GM23338 (cell line): ENCODE measurements around the gene ERO1B. TPM values are rescaled to one million over a fixed set of nuclear protein-coding genes. Genes with fewer than 3 reads are reported as not detected.

Source experiments
- ATAC-seq: fragments of 200-7000 bp; cut with Tn5 transposase; 3 replicates; pipeline ENCODE4 v1.9.1; 2020
- DNase-seq: peaks from one replicate; pipeline ENCODE4 v3.0.0-alpha.2; 2015; ENCODE audit warnings: low spot score
- H2AFZ ChIP-seq: fragments of 200-600 bp; sonication (generic); 2 replicates; pipeline ENCODE4 v1.8.0; 2016; ENCODE audit warnings: antibody characterized with exemption, mild to moderate bottlenecking, moderate library complexity
- H3F3A ChIP-seq: fragments of 200-600 bp; sonication (generic); replicated peaks from 2 replicates; pipeline ENCODE4 v1.8.0; 2017; ENCODE audit warnings: antibody characterized with exemption, mixed run types, low read depth
- H3K27ac ChIP-seq: fragments of 200-600 bp; sonication (generic); 2 replicates; pipeline ENCODE4 v1.6.1; 2016; ENCODE audit warnings: low read depth
- H3K27me3 ChIP-seq: fragments of 200-600 bp; sonication (generic); 2 replicates; pipeline ENCODE4 v1.8.0; 2016; ENCODE audit warnings: mild to moderate bottlenecking, mixed run types, moderate library complexity; ENCODE audit not compliant: insufficient read depth
- H3K36me3 ChIP-seq: fragments of 200-600 bp; sonication (generic); 2 replicates; pipeline ENCODE4 v1.8.0; 2016; ENCODE audit warnings: mild to moderate bottlenecking; ENCODE audit not compliant: insufficient read depth
- H3K4me1 ChIP-seq: fragments of 200-600 bp; sonication (generic); 2 replicates; pipeline ENCODE4 v1.8.0; 2016; ENCODE audit warnings: mild to moderate bottlenecking, moderate library complexity; ENCODE audit not compliant: insufficient read depth
- H3K4me2 ChIP-seq: fragments of 200-600 bp; sonication (generic); 2 replicates; pipeline ENCODE4 v1.7.1; 2017; ENCODE audit warnings: mixed run types
- H3K4me3 ChIP-seq: fragments of 200-600 bp; sonication (generic); 2 replicates; pipeline ENCODE4 v1.6.1; 2016; ENCODE audit warnings: mixed run types
- H3K79me2 ChIP-seq: fragments of 200-600 bp; sonication (generic); replicated peaks from 2 replicates; pipeline ENCODE4 v1.8.0; 2017; ENCODE audit warnings: mild to moderate bottlenecking; ENCODE audit not compliant: insufficient read depth
- H3K9me2 ChIP-seq: fragments of 200-600 bp; sonication (generic); 2 replicates; pipeline ENCODE4 v1.8.0; 2017; ENCODE audit not compliant: insufficient read depth
- H4K20me1 ChIP-seq: fragments of 200-600 bp; sonication (generic); replicated peaks from 2 replicates; pipeline ENCODE4 v1.8.0; 2017; ENCODE audit warnings: mild to moderate bottlenecking; ENCODE audit not compliant: insufficient read depth
- H3K27ac Mint-ChIP-seq: 2 replicates; pipeline ENCODE4 v1.8.0; 2020; ENCODE audit warnings: inconsistent platforms, mild to moderate bottlenecking, moderate library complexity, mixed read lengths
- H3K27me3 Mint-ChIP-seq: 3 replicates; pipeline ENCODE4 v1.8.0; 2022; ENCODE audit warnings: low read depth, mild to moderate bottlenecking, moderate library complexity, mixed read lengths, inconsistent platforms; ENCODE audit not compliant: insufficient read depth, poor library complexity
- H3K36me3 Mint-ChIP-seq: 3 replicates; pipeline ENCODE4 v1.8.0; 2021; ENCODE audit warnings: low read depth, mild to moderate bottlenecking, inconsistent platforms, moderate library complexity, mixed read lengths
- H3K4me1 Mint-ChIP-seq: 3 replicates; pipeline ENCODE4 v1.8.0; 2020; ENCODE audit warnings: mild to moderate bottlenecking, inconsistent platforms, mixed read lengths
- H3K4me3 Mint-ChIP-seq: 3 replicates; pipeline ENCODE4 v1.8.0; 2021; ENCODE audit warnings: moderate library complexity, mild to moderate bottlenecking, inconsistent platforms, mixed read lengths
- H3K9me3 Mint-ChIP-seq: 3 replicates; pipeline ENCODE4 v1.8.0; 2020; ENCODE audit warnings: moderate library complexity, mild to moderate bottlenecking, inconsistent platforms, mixed read lengths
- CREB1 ChIP-seq: fragments of 250-450 bp; sonication (Bioruptor Pico); IDR thresholded peaks from 2 replicates; pipeline ENCODE4 v1.5.0; 2020; ENCODE audit warnings: low read depth, mild to moderate bottlenecking, moderate library complexity
- CTCF ChIP-seq, 2 experiments: fragments of 200-600 bp in 1 of 2; sonication (generic) in 1 of 2; conservative IDR thresholded peaks; 2 replicates each; pipeline versions ENCODE4 v1.5.1 to v1.6.1; 2016 to 2017; ENCODE audit warnings: antibody characterized with exemption in 2 of 2, low read depth in 2 of 2, mild to moderate bottlenecking in 2 of 2, moderate library complexity in 1 of 2
- ETS1 ChIP-seq: IDR thresholded peaks from 2 replicates; pipeline ENCODE4 v1.6.1; 2016; ENCODE audit warnings: antibody characterized with exemption
- EZH2 ChIP-seq: fragments of 200-600 bp; sonication (generic); IDR thresholded peaks from one replicate; pipeline ENCODE4 v1.8.0; 2017; ENCODE audit warnings: antibody characterized with exemption, mild to moderate bottlenecking, low read depth; ENCODE audit not compliant: unreplicated experiment
- EZH2phosphoT487 ChIP-seq: fragments of 200-600 bp; sonication (generic); IDR thresholded peaks from one replicate; pipeline ENCODE4 v1.8.1; 2018; ENCODE audit warnings: antibody characterized with exemption; ENCODE audit not compliant: unreplicated experiment
- JUNB ChIP-seq: IDR thresholded peaks from one replicate; pipeline ENCODE4 v1.6.1; 2016; ENCODE audit warnings: antibody characterized with exemption; ENCODE audit not compliant: unreplicated experiment
- STAT1 ChIP-seq: IDR thresholded peaks from one replicate; pipeline ENCODE4 v1.6.1; 2016; ENCODE audit warnings: antibody characterized with exemption; ENCODE audit not compliant: unreplicated experiment
- ZNF331 ChIP-seq: fragments of 250-450 bp; sonication (Bioruptor Pico); IDR thresholded peaks from 2 replicates; pipeline ENCODE4 v1.5.0; 2020; ENCODE audit warnings: low read depth, mild to moderate bottlenecking, moderate library complexity
- polyA plus RNA-seq: library from polyadenylated mRNA; unstranded; fragments of >200 nt; fragmentation: Nextera tagmentation; extraction: Ambion mirVana; gene quantifications from 2 replicates; pipeline ENCODE4 v1.2.1, GENCODE V29; 2016
- total RNA-seq: library from RNA; depleted of rRNA; stranded (reverse); fragments of >200 nt; shearing (Covaris generic); gene quantifications from 2 replicates; pipeline ENCODE4 v1.2.3, GENCODE V29; 2014

The ERO1B gene
- total and polyA plus RNA-seq, 2 experiments from 2014 or later: 2.4 to 3.6 TPM

GRCh38 chr1:236325567-236325966 lies 43.8 kb upstream of the ERO1B start (continued):
- no peak for TF ChIP-seq CTCF (conservative IDR thresholded peaks at IDR 0.05; ENCODE audit: low read depth in 2 of 2)
- no peak for TF ChIP-seq JUNB
- no peak for TF ChIP-seq ZNF331 (CRISPR knock-in tag)

- Histone ChIP-seq H3K27me3 (no peaks in the 10 kb centered on the region), H3K27ac (no peak overlapping the region), H3K4me3 (no peak overlapping the region), H3K4me1 (no peaks in the 10 kb centered on the region), H2AFZ (no peak overlapping the region), H3K4me2 (no peak overlapping the region), H4K20me1 (no peaks in the 10 kb centered on the region), H3K36me3 (no peaks in the 10 kb centered on the region), H3F3A (no peaks in the 10 kb centered on the region), H3K9me2 (no peaks in the 10 kb centered on the region), H3K79me2 (no peaks in the 10 kb centered on the region)
- Mint-ChIP-seq H3K27ac (no peak overlapping the region), H3K27me3 (peaks cover 7% of the 10 kb centered on the region), H3K4me1 (no peaks in the 10 kb centered on the region), H3K4me3 (no peak overlapping the region), H3K9me3 (peaks cover 25% of the 10 kb centered on the region), H3K36me3 (peaks cover 11% of the 10 kb centered on the region)
- TF ChIP-seq JUNB (no peak), EZH2 (no peak), CREB1 (CRISPR knock-in tag) (no peak), CTCF (conservative IDR thresholded peaks at IDR 0.05; ENCODE audit: low read depth in 2 of 2) (no peak), STAT1 (no peak), ETS1 (no peak), EZH2phosphoT487 (no peak)
- ATAC-seq (no peak), DNase-seq (no peak)
Measured at GRCh38 chr1:236323819-236324411, 42.2 kb upstream of the ERO1B start.
